Fibroblast of pulmonary artery (primary cell): Measurements from ENCODE around the gene EPHA2.

Experiments
- DNase-seq: peaks from one replicate; pipeline ENCODE4 v3.0.0-alpha.2; 2010; ENCODE audit warnings: low read depth
- H3K4me3 ChIP-seq: replicated peaks from 2 replicates; pipeline ENCODE4 v1.5.1; 2011; ENCODE audit warnings: low read depth, mild to moderate bottlenecking, control low read depth, low read length, moderate library complexity
- CTCF ChIP-seq: IDR thresholded peaks from 2 replicates; pipeline ENCODE4 v1.5.1; 2011; ENCODE audit warnings: mild to moderate bottlenecking, control low read depth, low read length, inconsistent platforms; ENCODE audit errors: missing control alignments

The EPHA2 gene

GRCh38 chr1:16085522-16085921 is 70.3 kb downstream of the EPHA2 start:
- no peak for TF ChIP-seq CTCF
- no peak for DNase-seq
- no peak overlapping the region for H3K4me3 ChIP-seq

GRCh38 chr1:16083486-16083885 is 72.4 kb downstream of the EPHA2 start:
- TF ChIP-seq CTCF: no peak
- no peak for DNase-seq
- H3K4me3 ChIP-seq: no peak overlapping the region

GRCh38 chr1:16082283-16083038 is 73.4 kb downstream of the EPHA2 start:
- peak; percentile 98 for TF ChIP-seq CTCF
- H3K4me3 ChIP-seq: no peak overlapping the region
- DNase-seq: peak; percentile 72

GRCh38 chr1:16081636-16082035 is 74.2 kb downstream of the EPHA2 start:
- DNase-seq: no peak
- no peak for TF ChIP-seq CTCF
- H3K4me3 ChIP-seq: no peak overlapping the region

GRCh38 chr1:16080422-16081150 is 75.3 kb downstream of the EPHA2 start:
- TF ChIP-seq CTCF: no peak
- no peak for DNase-seq
- no peak overlapping the region for H3K4me3 ChIP-seq

- TF ChIP-seq CTCF: peak; percentile 91
- DNase-seq: peak; percentile 77
- no peak overlapping the region for H3K4me3 ChIP-seq
Observed at GRCh38 chr1:16078925-16079656, 76.8 kb downstream of the EPHA2 start.
